GM13976 (cell line): ENCODE results near the gene ANTXR1.
"Not testable (repeated sequence)": the region's sequence is repeated elsewhere in the genome, so short reads cannot be mapped to it uniquely, and the experiment has no call there.

Source experiments
- DNase-seq: peaks from one replicate; pipeline ENCODE4 v3.0.0; 2012; ENCODE audit warnings: low spot score
- CTCF ChIP-seq: IDR thresholded peaks from 2 replicates; pipeline ENCODE4 v1.5.1; 2012; ENCODE audit warnings: borderline replicate concordance, mild to moderate bottlenecking; ENCODE audit not compliant: insufficient read depth; ENCODE audit errors: extremely low read depth, missing control alignments, control extremely low read depth
- in situ Hi-C: fragments of 300-500 bp; cut with MboI; formaldehyde crosslinking; loops from one replicate; pipeline ENCODE4 v1.12.0; 2022; ENCODE audit warnings: low sequenced_read_pairs, mixed read lengths, inconsistent platforms; ENCODE audit not compliant: unreplicated experiment

ANTXR1 gene

GRCh38 chr2:69253112-69253511 is 240.1 kb downstream of the ANTXR1 start:
- DNase-seq: no peak
- in situ Hi-C loops: no loop called here
- no peak for TF ChIP-seq CTCF

GRCh38 chr2:69253611-69254301 is 240.8 kb downstream of the ANTXR1 start:
- DNase-seq: no peak
- TF ChIP-seq CTCF: no peak
- in situ Hi-C loops: no loop called here

- TF ChIP-seq CTCF: no peak
- no peak for DNase-seq
- in situ Hi-C loops: no loop called here
Observed at GRCh38 chr2:69255760-69256159, 242.8 kb downstream of the ANTXR1 start.

- DNase-seq, in situ Hi-C loops: not testable (repeated sequence)
Observed at GRCh38 chr2:69259994-69260591, 247.1 kb downstream of the ANTXR1 start.

DNA sequence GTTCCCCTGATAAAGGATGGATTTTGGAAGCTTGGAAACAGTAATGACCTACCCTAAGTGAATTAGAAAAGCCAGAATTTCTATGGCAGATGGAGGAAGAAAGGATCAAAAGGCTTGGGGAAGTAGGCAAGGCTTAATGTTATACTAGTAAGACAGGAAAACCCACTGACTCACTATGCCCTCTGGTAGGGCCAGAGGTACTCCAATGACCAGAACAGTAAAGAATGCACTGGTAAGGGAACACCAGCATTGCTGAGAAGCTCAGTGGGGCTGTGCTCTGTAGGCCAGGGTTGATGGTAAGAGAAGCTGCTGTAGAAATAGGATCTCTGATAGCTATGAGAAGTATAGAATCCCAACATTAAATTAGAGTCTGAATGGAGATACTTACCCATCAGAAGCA is 247.7 kb downstream of the ANTXR1 start:
- no peak for DNase-seq

GRCh38 chr2:69269330-69269729 is 256.4 kb downstream of the ANTXR1 start:
- no peak for TF ChIP-seq CTCF
- in situ Hi-C loops: no loop called here
- DNase-seq: no peak

More for the DNA sequence above, 247.7 kb downstream of the ANTXR1 start:
- TF ChIP-seq CTCF: no peak
- in situ Hi-C loops: no loop called here

DNA sequence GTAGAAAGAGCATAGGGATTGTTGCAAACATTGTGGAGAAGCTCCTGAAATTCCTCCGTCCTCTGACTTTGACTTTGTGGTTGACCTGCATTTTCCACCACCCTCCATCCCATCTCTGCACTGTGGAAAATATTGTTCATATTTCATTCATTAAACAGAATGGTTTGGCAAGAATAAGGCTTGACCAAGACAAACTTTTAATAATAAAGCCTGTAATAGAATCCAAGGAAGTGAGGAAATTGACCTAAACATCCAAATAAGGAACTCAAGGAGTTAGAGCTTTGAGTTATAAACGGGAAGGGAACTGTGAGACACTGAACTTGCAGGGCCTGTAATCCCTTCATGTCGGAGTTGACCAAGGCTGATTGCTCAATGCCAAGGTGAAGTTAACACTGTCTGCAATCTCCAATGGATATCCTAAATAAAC is 258.9 kb downstream of the ANTXR1 start:
- no peak for TF ChIP-seq CTCF
- in situ Hi-C loops: no loop called here
- no peak for DNase-seq
